Endodermal cell (in vitro differentiated cells): ENCODE data around the gene MMP7. TPM values are rescaled to one million over a fixed set of nuclear protein-coding genes. Genes with fewer than 3 reads are reported as not detected.

Experiments
- DNase-seq: peaks from one replicate; pipeline ENCODE4 v3.0.0-alpha.2; 2017
- H3K27ac ChIP-seq: 2 replicates; pipeline ENCODE4 v1.5.1; 2013; ENCODE audit warnings: mild to moderate bottlenecking, low read depth, low read length, moderate library complexity
- H3K27me3 ChIP-seq: 2 replicates; pipeline ENCODE4 v1.6.1; 2013; ENCODE audit warnings: mild to moderate bottlenecking, low read length, moderate library complexity; ENCODE audit not compliant: insufficient read depth, control insufficient read depth, poor library complexity, severe bottlenecking
- H3K36me3 ChIP-seq: 2 replicates; pipeline ENCODE4 v1.7.0; 2013; ENCODE audit warnings: mild to moderate bottlenecking, low read length, moderate library complexity; ENCODE audit not compliant: control insufficient read depth, insufficient read depth
- H3K4me1 ChIP-seq: one replicate; pipeline ENCODE4 v1.7.0; 2013; ENCODE audit warnings: low read length; ENCODE audit not compliant: control insufficient read depth, insufficient read depth
- H3K4me3 ChIP-seq: 2 replicates; pipeline ENCODE4 v1.5.1; 2013; ENCODE audit warnings: mild to moderate bottlenecking, low read length, moderate library complexity
- H3K9ac ChIP-seq: 2 replicates; pipeline ENCODE4 v1.6.1; 2013; ENCODE audit warnings: mild to moderate bottlenecking, low read length, moderate library complexity; ENCODE audit not compliant: poor library complexity, severe bottlenecking; ENCODE audit errors: extremely low read depth
- H3K9me3 ChIP-seq: 2 replicates; pipeline ENCODE4 v1.6.1; 2013; ENCODE audit warnings: mild to moderate bottlenecking, low read length, moderate library complexity; ENCODE audit not compliant: control insufficient read depth
- H3K27ac Mint-ChIP-seq: 2 replicates; pipeline ENCODE4 v1.8.0; 2020; ENCODE audit warnings: mixed read lengths
- H3K27me3 Mint-ChIP-seq: 2 replicates; pipeline ENCODE4 v1.8.0; 2021; ENCODE audit warnings: mild to moderate bottlenecking, mixed read lengths; ENCODE audit not compliant: insufficient read depth
- H3K36me3 Mint-ChIP-seq: 2 replicates; pipeline ENCODE4 v1.8.0; 2020; ENCODE audit warnings: low read depth, mixed read lengths
- H3K4me1 Mint-ChIP-seq: 2 replicates; pipeline ENCODE4 v1.8.0; 2020; ENCODE audit warnings: mixed read lengths
- H3K4me3 Mint-ChIP-seq: 2 replicates; pipeline ENCODE4 v1.8.0; 2020; ENCODE audit warnings: mild to moderate bottlenecking, moderate library complexity, mixed read lengths
- H3K9me3 Mint-ChIP-seq: 2 replicates; pipeline ENCODE4 v1.8.0; 2020; ENCODE audit warnings: mild to moderate bottlenecking, mixed read lengths
- CTCF ChIP-seq: fragments of 200-600 bp; sonication (generic); conservative IDR thresholded peaks from 2 replicates; pipeline ENCODE4 v1.5.0; 2021; ENCODE audit warnings: antibody characterized with exemption, mild to moderate bottlenecking
- WGBS, 2 experiments: methylation state at CpG; one replicate each; pipeline versions ENCODE4 v1.1.5 to v1.1.7; 2013; ENCODE audit warnings: missing lambda C conversion rate in 2 of 2, mixed read lengths in 1 of 2; ENCODE audit not compliant: insufficient coverage in 1 of 2, insufficient read length in 1 of 2; 5-methylcytosine and 5-hydroxymethylcytosine counted together
- total RNA-seq, 2 donors: library from RNA; stranded (reverse); fragmentation: NEBNext Ultra II Directional in 1 of 2; extraction: Animal tissue kit (Norgen Biotek cat#: 25700) in 1 of 2; gene quantifications; 2 replicates in 1 of 2; 3 replicates in 1 of 2; pipeline ENCODE4 v1.2.1, GENCODE V29; 2021

Gene MMP7
- total RNA-seq, 2 donors from 2014 or later, result not detected

GRCh38 chr11:102564110-102564509, 33.6 kb upstream of the MMP7 start:
- Histone ChIP-seq H3K9ac (no peak overlapping the region), H3K4me3 (no peak overlapping the region), H3K9me3 (peaks cover 36% of the 10 kb centered on the region), H3K27me3 (no peaks in the 10 kb centered on the region), H3K36me3 (no peaks in the 10 kb centered on the region), H3K27ac (no peak overlapping the region), H3K4me1 (no peaks in the 10 kb centered on the region)
- Mint-ChIP-seq H3K36me3 (no peaks in the 10 kb centered on the region), H3K9me3 (peaks cover 33% of the 10 kb centered on the region), H3K27me3 (peaks cover under 1% of the 10 kb centered on the region), H3K4me1 (peaks cover 7% of the 10 kb centered on the region), H3K4me3 (no peak overlapping the region), H3K27ac (no peak overlapping the region)
- 97 to 100% methylated on average over 1 to 2 of the region's 2 CpGs for WGBS, 2 experiments
- no peak for TF ChIP-seq CTCF
- no peak for DNase-seq

- no peaks in the 10 kb centered on the region for H3K4me1 ChIP-seq
- H3K9ac ChIP-seq, result no peak overlapping the region
- no peak overlapping the region for H3K27ac ChIP-seq
- no peaks in the 10 kb centered on the region for H3K36me3 Mint-ChIP-seq
- no peaks in the 10 kb centered on the region for H3K36me3 ChIP-seq
- TF ChIP-seq CTCF, result no peak
- peaks cover 22% of the 10 kb centered on the region for H3K9me3 ChIP-seq
- H3K27me3 ChIP-seq, result no peaks in the 10 kb centered on the region
- H3K4me1 Mint-ChIP-seq, result peaks cover 8% of the 10 kb centered on the region
- H3K27me3 Mint-ChIP-seq, result no peaks in the 10 kb centered on the region
- DNase-seq, result no peak
- no peak overlapping the region for H3K27ac Mint-ChIP-seq
- H3K9me3 Mint-ChIP-seq, result peaks cover 13% of the 10 kb centered on the region
- H3K4me3 ChIP-seq, result no peak overlapping the region
- no peak overlapping the region for H3K4me3 Mint-ChIP-seq
Measured at GRCh38 chr11:102561636-102562035, 31.1 kb upstream of the MMP7 start.

GRCh38 chr11:102560555-102561011, 30.0 kb upstream of the MMP7 start:
- Mint-ChIP-seq H3K4me1 (peaks cover 8% of the 10 kb centered on the region), H3K36me3 (no peaks in the 10 kb centered on the region), H3K27me3 (no peaks in the 10 kb centered on the region), H3K9me3 (peaks cover 5% of the 10 kb centered on the region), H3K4me3 (no peak overlapping the region), H3K27ac (no peak overlapping the region)
- Histone ChIP-seq H3K9ac (no peak overlapping the region), H3K9me3 (peaks cover 13% of the 10 kb centered on the region), H3K4me1 (no peaks in the 10 kb centered on the region), H3K27me3 (no peaks in the 10 kb centered on the region), H3K36me3 (no peaks in the 10 kb centered on the region), H3K27ac (no peak overlapping the region), H3K4me3 (no peak overlapping the region)
- no peak for TF ChIP-seq CTCF
- DNase-seq, result no peak
- WGBS, 2 experiments, result 89% methylated on average over 6 of the region's 6 CpGs; no CpG with 5 or more reads in 1 of the 2 experiments
